HepG2 (cell line): ENCODE results near the gene COL2A1. TPM values are rescaled to one million over a fixed set of nuclear protein-coding genes. Genes with fewer than 3 reads are reported as not detected.

Experiments used
- ADNP ChIP-seq: sonication (generic); formaldehyde crosslinking; IDR thresholded peaks from 2 replicates; pipeline ENCODE4 v1.4.0; 2020; ENCODE audit warnings: missing genetic modification reagents
- BATF2 ChIP-seq: sonication (generic); formaldehyde crosslinking; IDR thresholded peaks from 2 replicates; pipeline ENCODE4 v1.8.0; 2022; ENCODE audit warnings: mild to moderate bottlenecking, missing genetic modification reagents, moderate library complexity
- CAMTA2 ChIP-seq: sonication (generic); formaldehyde crosslinking; IDR thresholded peaks from 2 replicates; pipeline ENCODE4 v1.4.0; 2020; ENCODE audit warnings: mild to moderate bottlenecking, missing genetic modification reagents, borderline replicate concordance
- CENPBD1 ChIP-seq: sonication (generic); formaldehyde crosslinking; IDR thresholded peaks from 2 replicates; pipeline ENCODE4 v1.8.0; 2022; ENCODE audit warnings: missing genetic modification reagents, low read depth, mild to moderate bottlenecking, borderline replicate concordance
- GZF1 ChIP-seq: sonication (generic); formaldehyde crosslinking; IDR thresholded peaks from 2 replicates; pipeline ENCODE4 v1.5.1; 2020; ENCODE audit warnings: mild to moderate bottlenecking, missing genetic modification reagents
- HINFP ChIP-seq: sonication (generic); formaldehyde crosslinking; IDR thresholded peaks from 2 replicates; pipeline ENCODE4 v1.4.0; 2020; ENCODE audit warnings: low read depth, mild to moderate bottlenecking, missing genetic modification reagents
- NONO ChIP-seq, 2 experiments: fragments of 450-650 bp in 1 of 2; sonication (generic) in 1 of 2; formaldehyde crosslinking in 1 of 2; IDR thresholded peaks in 1 of 2; conservative IDR thresholded peaks in 1 of 2; 2 replicates each; pipeline versions ENCODE4 v1.6.1 to v1.8.0; 2017 to 2022; ENCODE audit warnings: mild to moderate bottlenecking in 1 of 2, missing genetic modification reagents in 1 of 2, moderate library complexity in 1 of 2
- POLR2A ChIP-seq, 2 experiments: IDR thresholded peaks; 2 replicates each; pipeline ENCODE4 v1.6.1; 2011; ENCODE audit warnings: low read depth in 2 of 2, low read length in 2 of 2, mild to moderate bottlenecking in 1 of 2, moderate library complexity in 1 of 2; ENCODE audit not compliant: insufficient read depth in 1 of 2
- POLR2AphosphoS5 ChIP-seq: IDR thresholded peaks from 2 replicates; pipeline ENCODE4 v1.6.1; 2012; ENCODE audit warnings: low read depth, low read length
- PRDM15 ChIP-seq: sonication (generic); formaldehyde crosslinking; IDR thresholded peaks from 2 replicates; pipeline ENCODE4 v1.4.0; 2020; ENCODE audit warnings: missing genetic modification reagents
- SALL1 ChIP-seq: sonication (generic); formaldehyde crosslinking; IDR thresholded peaks from 2 replicates; pipeline ENCODE4 v1.8.0; 2022; ENCODE audit warnings: mild to moderate bottlenecking, missing genetic modification reagents
- TEAD3 ChIP-seq: optimal IDR thresholded peaks from 2 replicates; pipeline ENCODE3; 2016; ENCODE audit warnings: borderline replicate concordance
- ZBTB20 ChIP-seq: sonication (generic); formaldehyde crosslinking; IDR thresholded peaks from 2 replicates; pipeline ENCODE4 v1.8.1; 2023; ENCODE audit warnings: missing genetic modification reagents, low read depth, mild to moderate bottlenecking, borderline replicate concordance
- ZBTB43 ChIP-seq: sonication (generic); formaldehyde crosslinking; conservative IDR thresholded peaks from 2 replicates; pipeline ENCODE4 v1.4.0; 2020; ENCODE audit warnings: missing genetic modification reagents
- ZFX ChIP-seq: sonication (generic); formaldehyde crosslinking; IDR thresholded peaks from 2 replicates; pipeline ENCODE4 v1.4.0; 2020; ENCODE audit warnings: mild to moderate bottlenecking, low read depth, missing genetic modification reagents, moderate library complexity
- ZNF484 ChIP-seq: sonication (generic); formaldehyde crosslinking; IDR thresholded peaks from 2 replicates; pipeline ENCODE4 v1.5.1; 2020; ENCODE audit warnings: mild to moderate bottlenecking, low read depth, missing genetic modification reagents, borderline replicate concordance
- ZNF790 ChIP-seq: sonication (generic); formaldehyde crosslinking; IDR thresholded peaks from 2 replicates; pipeline ENCODE4 v1.8.0; 2022; ENCODE audit warnings: missing genetic modification reagents, mild to moderate bottlenecking, borderline replicate concordance
- polyA plus RNA-seq, 8 experiments: library from polyadenylated mRNA; depleted of rRNA in 3 of 8; stranded (reverse) in 7 of 8; unstranded in 1 of 8; fragments of >200 nt; fragmentation: Illumina TruSeq in 4 of 8; extraction: Trizol in 4 of 8; gene quantifications; 2 replicates each; pipeline versions ENCODE4 v1.2.1 to v1.2.3, GENCODE V29; 2011 to 2016; ENCODE audit warnings: low read depth in 4 of 8, missing spikeins in 1 of 8, mixed read lengths in 1 of 8; ENCODE audit not compliant: insufficient read depth in 1 of 8
- total RNA-seq, 5 experiments: library from RNA; depleted of rRNA; stranded (reverse); fragments of >200 nt; fragmentation: Illumina TruSeq; extraction: Trizol; gene quantifications; 2 replicates each; pipeline ENCODE4 v1.2.3, GENCODE V29; 2016; ENCODE audit warnings: low read depth in 1 of 5

COL2A1 gene
- total and polyA plus RNA-seq, 2 of the 13 experiments (the other 11 are each of a cell fraction or from before 2014, with no cell fraction given), result 7.4 to 38.3 TPM

GRCh38 chr12:48034835-48035805, 30.8 kb upstream of the COL2A1 start (continued):
- TF ChIP-seq ZNF790 (CRISPR knock-in tag) (no peak), BATF2 (CRISPR knock-in tag) (no peak), NONO (IDR thresholded peaks at IDR 0.05) (no peak), NONO (CRISPR knock-in tag; conservative IDR thresholded peaks at IDR 0.05) (no peak), CAMTA2 (CRISPR knock-in tag) (no peak), GZF1 (CRISPR knock-in tag) (no peak), ZNF484 (CRISPR knock-in tag) (no peak), POLR2AphosphoS5 (no peak), PRDM15 (CRISPR knock-in tag) (no peak), ADNP (no peak), TEAD3 (CRISPR knock-in tag) (peak; percentile 26), SALL1 (CRISPR knock-in tag) (peak; percentile 57), ZBTB43 (peak; percentile 32; the same call in 1 of the 2 replicates), ZBTB20 (no peak), ZFX (CRISPR knock-in tag) (peak; percentile 67), CENPBD1 (no peak), HINFP (CRISPR knock-in tag) (no peak), POLR2A (IDR thresholded peaks at IDR 0.05; ENCODE audit: insufficient read depth in 1 of 2, low read depth in 2 of 2, low read length in 2 of 2) (no peak)
